Measurements from ENCODE around the gene GRIN1. TPM values are rescaled to one million over a fixed set of nuclear protein-coding genes. Genes with fewer than 3 reads are reported as not detected.
"Not testable (repeated sequence)": the region's sequence is repeated elsewhere in the genome, so short reads cannot be mapped to it uniquely, and the experiment has no call there.

The GRIN1 gene
- total RNA-seq, 1 donor from 2014 or later = not detected

DNA sequence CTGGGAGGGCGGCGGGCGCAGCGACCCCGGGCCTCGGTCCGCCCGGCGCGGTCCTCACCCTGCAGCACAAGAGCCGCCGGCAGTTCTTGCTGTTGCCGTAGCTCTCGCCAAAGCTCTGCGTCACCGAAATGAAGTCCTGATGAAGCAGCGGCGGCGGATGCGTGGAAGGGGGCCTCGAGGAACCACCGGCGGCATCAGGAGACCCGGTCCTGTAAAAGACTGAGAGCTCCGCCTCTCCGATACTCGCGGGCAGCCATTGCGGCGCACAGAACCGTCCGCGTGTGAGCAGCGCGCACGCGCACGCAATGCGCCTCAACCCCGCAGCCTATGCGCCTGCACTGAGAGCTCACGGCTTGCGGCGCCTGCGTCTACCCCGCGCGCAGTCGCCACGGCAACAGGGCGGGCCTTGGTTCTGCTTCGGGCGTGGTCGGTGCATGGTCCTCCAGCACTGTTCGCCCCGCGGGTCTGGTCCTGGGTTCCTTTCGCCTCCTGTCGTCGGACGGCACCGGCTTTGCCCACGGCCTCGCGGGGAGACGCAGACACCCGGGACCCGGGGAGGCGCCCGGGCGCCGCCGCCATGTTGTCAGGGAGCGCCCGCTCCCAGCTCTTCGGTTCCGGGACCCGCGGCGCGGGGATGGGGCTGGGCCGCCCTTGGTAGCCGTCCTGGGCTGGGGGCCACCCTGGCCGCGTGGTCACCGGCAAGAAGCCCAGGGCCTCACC, 9.3 kb upstream of the GRIN1 start:
- Mint-ChIP-seq H3K4me1 (peaks cover 22% of the 10 kb centered on the region), H3K36me3 (ENCODE audit: low read depth) (peaks cover 7% of the 10 kb centered on the region), H3K27ac (peak overlapping the region; percentile 79), H3K27me3 (peaks cover 5% of the 10 kb centered on the region), H3K4me3 (peak overlapping the region; percentile 86), H3K9me3 (no peaks in the 10 kb centered on the region)
- intact Hi-C loops (cut with micrococcal nuclease) = loop anchor here (1.0 to 5.0 kb wide), 9 partner anchors 15 to 111 kb away; partner anchors contain the start of genes DPP7, LRRC26, NDOR1 and NPDC1
- peak; percentile 97 for DNase-seq

DNA sequence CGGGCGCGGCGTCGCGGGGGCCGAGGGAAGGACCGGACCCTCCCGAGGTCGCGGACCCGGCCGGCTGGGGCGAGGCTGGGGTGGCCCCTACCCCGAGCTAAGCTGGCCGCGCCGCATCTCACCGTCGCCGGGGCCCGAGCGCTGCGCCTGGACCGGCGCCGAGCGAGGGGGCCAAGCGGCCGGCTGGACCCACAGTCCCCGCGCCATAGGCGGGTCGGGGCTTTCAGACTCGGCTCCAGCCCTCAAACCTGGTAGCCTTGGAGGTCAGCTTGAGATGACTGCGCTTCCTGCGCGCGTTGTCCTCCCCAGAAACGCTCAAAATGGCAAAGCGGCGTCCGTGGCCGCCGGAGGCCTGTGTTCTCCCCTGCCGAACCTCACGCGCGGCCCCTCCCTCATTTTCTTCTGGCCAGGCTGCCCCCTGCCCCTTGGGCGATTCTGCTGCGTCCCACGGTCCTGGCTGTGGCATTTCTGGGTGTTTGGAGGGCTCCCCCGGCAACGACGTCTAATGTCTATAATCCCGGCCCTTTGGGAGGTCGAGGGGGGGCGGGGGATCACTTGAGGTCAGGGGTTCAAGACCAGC, 8.7 kb upstream of the GRIN1 start:
- H3K4me1 Mint-ChIP-seq = peaks cover 22% of the 10 kb centered on the region
- peak overlapping the region; percentile 76 for H3K4me3 Mint-ChIP-seq
- H3K36me3 Mint-ChIP-seq (ENCODE audit: low read depth) = peaks cover 7% of the 10 kb centered on the region
- intact Hi-C loops (cut with micrococcal nuclease) = no loop called here
- no peak for DNase-seq
- H3K27ac Mint-ChIP-seq = peak overlapping the region; percentile 79
- H3K9me3 Mint-ChIP-seq = no peaks in the 10 kb centered on the region
- peaks cover 7% of the 10 kb centered on the region for H3K27me3 Mint-ChIP-seq

DNA sequence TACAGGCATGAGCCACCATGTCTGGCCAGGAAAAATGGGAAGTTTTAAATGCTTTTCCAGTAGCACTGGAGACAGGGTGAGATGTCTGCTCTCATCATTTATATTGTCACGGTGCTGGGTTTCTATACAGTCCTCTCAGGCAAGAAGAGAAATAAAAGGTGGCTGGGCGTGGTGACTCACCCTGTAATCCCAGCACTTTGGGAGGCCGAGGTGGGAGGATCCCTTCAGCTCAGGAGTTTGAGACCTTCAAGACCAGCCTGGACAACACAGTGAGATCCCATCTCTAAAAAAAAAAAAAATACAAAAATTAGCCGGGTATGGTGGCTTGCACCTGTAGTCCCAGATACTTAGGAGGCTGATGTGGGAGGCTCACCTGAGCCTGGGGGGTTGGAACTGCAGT, 4.8 kb upstream of the GRIN1 start:
- no peak for DNase-seq
- Mint-ChIP-seq H3K27ac (no peak overlapping the region), H3K4me1 (no peaks in the 10 kb centered on the region), H3K36me3 (ENCODE audit: low read depth) (peaks cover 1% of the 10 kb centered on the region), H3K9me3 (no peaks in the 10 kb centered on the region), H3K27me3 (peaks cover 23% of the 10 kb centered on the region), H3K4me3 (no peak overlapping the region)
- intact Hi-C loops (cut with micrococcal nuclease) = no loop called here

DNA sequence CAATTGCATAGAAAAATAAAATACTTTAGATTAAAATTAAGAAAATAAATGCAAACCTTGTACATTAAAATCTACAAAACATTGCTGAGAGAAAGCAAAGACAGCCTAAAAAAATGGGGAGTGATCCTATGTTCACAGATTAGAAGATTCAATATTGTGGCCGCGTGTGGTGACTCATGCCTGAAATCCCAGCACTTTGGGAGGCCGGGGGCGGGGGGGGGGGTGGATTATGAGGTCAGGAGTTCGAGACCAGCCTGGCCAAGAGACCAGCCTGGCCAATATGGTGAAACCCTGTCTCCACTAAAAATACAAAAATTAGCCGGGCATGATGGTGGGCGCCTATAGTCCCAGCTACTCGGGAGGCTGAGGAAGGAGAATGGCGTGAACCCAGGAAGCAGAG, 3.8 kb upstream of the GRIN1 start:
- H3K4me1 Mint-ChIP-seq; DNase-seq; H3K4me3 Mint-ChIP-seq; intact Hi-C loops (cut with micrococcal nuclease); H3K36me3 Mint-ChIP-seq (ENCODE audit: low read depth); H3K27ac Mint-ChIP-seq; H3K9me3 Mint-ChIP-seq: not testable (repeated sequence)
- peaks cover 32% of the 10 kb centered on the region for H3K27me3 Mint-ChIP-seq

DNA sequence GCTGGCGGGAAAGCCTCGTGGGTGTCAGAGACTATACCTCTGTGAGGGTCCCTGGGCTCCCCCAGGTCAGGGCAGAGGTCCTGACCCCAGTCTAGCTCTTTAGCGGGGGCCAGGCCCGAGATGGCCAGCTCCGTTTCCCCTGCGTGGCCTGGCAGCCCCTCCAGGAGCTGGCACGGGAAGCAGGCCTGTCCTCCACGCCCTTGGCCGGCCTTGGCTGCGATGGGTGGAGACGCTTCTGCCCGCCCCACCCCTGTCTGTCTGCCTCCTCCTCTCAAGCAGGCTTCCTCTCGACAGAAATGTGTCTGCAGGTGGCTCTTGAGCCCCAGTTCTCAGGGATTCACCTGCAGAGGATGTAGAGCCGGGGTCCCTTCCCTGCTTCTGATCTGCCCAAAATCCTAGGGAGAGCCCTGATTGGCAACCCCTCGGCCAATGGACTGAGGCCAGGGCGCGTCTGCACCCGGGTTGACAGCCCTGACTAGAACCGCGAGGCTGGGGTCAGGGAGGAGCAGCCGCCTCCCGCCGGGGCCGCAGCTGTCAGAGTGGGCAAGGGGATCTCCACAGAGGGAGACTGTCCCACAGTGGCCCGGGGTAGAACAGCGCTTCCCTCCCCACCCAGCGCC, 2.6 kb upstream of the GRIN1 start:
- Mint-ChIP-seq H3K27me3 (peaks cover 39% of the 10 kb centered on the region), H3K27ac (no peak overlapping the region), H3K4me3 (no peak overlapping the region), H3K4me1 (peaks cover 7% of the 10 kb centered on the region), H3K9me3 (no peaks in the 10 kb centered on the region), H3K36me3 (ENCODE audit: low read depth) (no peaks in the 10 kb centered on the region)
- DNase-seq = no peak
- intact Hi-C loops (cut with micrococcal nuclease) = no loop called here

DNA sequence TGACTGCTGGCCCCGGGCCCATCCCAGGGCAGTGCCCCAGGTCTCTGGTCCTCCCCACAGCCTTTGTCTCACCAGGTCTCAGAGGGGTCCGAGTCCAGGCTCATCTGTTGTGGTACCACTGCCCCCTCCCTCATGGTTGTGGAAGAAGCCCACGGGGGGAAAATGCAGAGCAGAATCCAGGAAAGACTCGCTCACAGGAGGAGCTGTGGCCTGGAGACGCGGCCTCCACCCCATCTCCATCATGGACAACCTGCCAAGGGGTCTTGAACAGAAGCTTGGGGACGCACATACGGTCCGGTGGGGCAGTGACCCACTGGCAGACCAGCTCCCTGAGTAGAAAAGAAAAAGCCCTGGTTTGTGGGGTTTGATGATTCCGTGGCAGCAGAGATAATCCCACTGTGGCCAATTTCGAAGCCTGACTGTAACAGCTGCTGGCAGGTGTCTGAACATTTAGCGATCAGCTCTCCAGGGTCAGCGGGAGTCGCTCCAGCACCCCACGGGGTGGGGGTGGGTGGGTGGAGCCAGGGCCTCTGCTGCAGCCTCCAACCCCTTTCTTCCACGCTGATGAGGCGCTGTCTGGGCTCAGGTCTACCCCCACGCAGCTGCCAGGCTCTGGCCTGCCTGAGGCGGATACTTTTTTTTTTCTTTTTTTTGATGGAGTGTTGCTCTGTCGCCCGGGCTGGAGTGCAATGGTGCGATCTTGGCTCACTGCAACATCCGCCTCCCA, 1.9 kb upstream of the GRIN1 start:
- no peak for DNase-seq
- H3K4me3 Mint-ChIP-seq = no peak overlapping the region
- H3K27ac Mint-ChIP-seq = no peak overlapping the region
- intact Hi-C loops (cut with micrococcal nuclease) = no loop called here
- H3K4me1 Mint-ChIP-seq = peaks cover 7% of the 10 kb centered on the region
- no peaks in the 10 kb centered on the region for H3K9me3 Mint-ChIP-seq
- no peaks in the 10 kb centered on the region for H3K36me3 Mint-ChIP-seq (ENCODE audit: low read depth)
- peaks cover 42% of the 10 kb centered on the region for H3K27me3 Mint-ChIP-seq

DNA sequence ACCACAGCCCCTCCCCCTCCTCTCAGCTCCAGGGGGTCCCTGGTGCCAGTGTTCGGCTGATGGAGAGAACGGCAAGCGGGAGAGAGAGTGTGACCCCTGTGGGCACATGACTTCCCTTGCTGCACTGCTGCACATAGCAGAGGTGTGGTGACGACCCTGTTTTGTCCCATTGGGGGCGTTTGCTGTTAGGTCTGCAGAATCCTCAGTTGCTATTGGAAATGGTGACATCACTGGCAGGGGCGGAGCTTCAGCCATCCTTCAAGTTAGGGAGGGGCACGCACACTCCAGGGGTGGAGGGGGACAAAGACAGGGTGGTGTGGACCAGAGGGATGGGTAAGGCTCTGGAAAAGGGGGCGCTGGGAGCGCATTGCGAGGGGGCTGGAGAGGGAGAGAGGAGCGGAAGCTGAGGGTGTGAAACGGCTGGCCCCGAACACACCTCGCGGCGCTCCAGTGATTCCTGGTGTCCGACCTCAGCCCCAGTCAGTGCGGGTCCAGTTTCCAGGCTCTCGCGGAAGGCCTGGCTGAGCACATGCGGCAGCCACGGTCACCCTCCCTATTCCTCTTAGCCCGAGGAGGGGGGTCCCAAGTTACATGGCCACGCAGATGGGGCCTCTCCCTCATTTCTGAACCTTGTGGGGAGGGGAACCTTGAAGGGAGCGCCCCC, 764 bp upstream of the GRIN1 start:
- Mint-ChIP-seq H3K9me3 (no peaks in the 10 kb centered on the region), H3K36me3 (ENCODE audit: low read depth) (no peaks in the 10 kb centered on the region), H3K4me1 (peaks cover 7% of the 10 kb centered on the region), H3K27ac (no peak overlapping the region), H3K27me3 (peaks cover 44% of the 10 kb centered on the region), H3K4me3 (no peak overlapping the region)
- intact Hi-C loops (cut with micrococcal nuclease) = no loop called here
- DNase-seq = no peak

DNA sequence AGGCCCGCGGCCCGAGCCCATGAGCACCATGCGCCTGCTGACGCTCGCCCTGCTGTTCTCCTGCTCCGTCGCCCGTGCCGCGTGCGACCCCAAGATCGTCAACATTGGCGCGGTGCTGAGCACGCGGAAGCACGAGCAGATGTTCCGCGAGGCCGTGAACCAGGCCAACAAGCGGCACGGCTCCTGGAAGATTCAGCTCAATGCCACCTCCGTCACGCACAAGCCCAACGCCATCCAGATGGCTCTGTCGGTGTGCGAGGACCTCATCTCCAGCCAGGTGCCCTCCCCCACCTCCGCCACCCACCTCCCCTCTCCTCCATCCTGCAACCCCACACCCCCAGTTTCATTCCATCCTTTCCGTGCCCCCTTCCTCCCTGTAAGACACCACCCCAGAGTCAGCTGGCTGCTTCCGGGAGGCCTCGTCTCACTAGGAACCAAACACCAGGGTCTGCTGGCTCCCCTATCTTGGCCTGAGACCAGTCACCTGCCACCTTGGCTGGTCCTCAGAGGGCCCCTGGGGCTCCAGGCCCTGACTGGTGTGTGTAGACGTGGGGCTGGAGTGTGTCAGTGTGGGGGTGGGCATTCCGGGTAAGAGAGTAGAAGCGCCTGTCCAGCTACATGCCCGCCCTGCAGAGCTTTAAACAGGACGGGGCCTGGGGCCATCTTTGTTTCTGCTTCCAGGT, 655 bp downstream of the GRIN1 start:
- H3K27ac Mint-ChIP-seq = no peak overlapping the region
- H3K27me3 Mint-ChIP-seq = peaks cover 42% of the 10 kb centered on the region
- intact Hi-C loops (cut with micrococcal nuclease) = no loop called here
- no peaks in the 10 kb centered on the region for H3K9me3 Mint-ChIP-seq
- H3K36me3 Mint-ChIP-seq (ENCODE audit: low read depth) = no peaks in the 10 kb centered on the region
- no peak overlapping the region for H3K4me3 Mint-ChIP-seq
- H3K4me1 Mint-ChIP-seq = peaks cover 7% of the 10 kb centered on the region
- no peak for DNase-seq

DNA sequence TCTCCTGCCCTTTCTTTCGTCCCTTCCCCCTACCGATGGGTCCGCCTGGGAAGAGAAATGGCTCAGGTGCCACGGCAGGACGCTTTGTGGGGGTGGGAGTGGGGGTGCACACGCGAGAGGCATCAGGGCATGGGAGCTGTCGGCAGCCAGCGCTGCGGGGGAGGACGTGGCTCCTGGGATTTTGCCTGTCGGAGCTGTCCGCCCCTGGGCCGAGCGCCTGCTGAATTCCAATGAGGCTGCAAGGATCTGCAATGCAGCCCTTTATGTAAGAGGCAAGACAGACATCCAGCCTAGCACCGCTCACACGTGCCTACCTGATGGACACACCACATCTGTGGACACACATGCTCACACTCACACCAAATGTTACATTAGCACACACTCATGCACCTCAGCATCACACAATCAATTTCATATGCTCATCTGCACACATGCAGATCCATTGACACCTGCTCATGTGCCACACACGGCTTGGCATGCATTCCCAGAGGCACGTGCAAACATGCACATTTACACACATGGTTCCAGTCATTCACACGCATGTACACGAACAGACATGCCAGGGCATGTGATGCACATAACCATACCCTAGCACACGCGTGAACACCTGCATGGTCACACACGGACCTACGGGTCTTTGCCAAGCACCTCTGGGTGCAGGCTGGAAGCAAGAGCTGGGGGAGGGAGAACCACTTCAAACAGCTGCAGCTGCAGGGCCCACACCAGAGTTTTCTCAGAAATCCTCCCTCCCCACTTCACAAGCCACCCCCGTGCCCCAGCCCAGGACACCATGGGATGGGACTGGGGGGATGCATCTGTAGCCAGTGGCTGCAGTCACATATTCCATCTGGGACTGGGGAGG, 1.4 kb downstream of the GRIN1 start:
- peaks cover 7% of the 10 kb centered on the region for H3K4me1 Mint-ChIP-seq
- no peaks in the 10 kb centered on the region for H3K36me3 Mint-ChIP-seq (ENCODE audit: low read depth)
- intact Hi-C loops (cut with micrococcal nuclease) = no loop called here
- H3K9me3 Mint-ChIP-seq = no peaks in the 10 kb centered on the region
- DNase-seq = no peak
- no peak overlapping the region for H3K27ac Mint-ChIP-seq
- no peak overlapping the region for H3K4me3 Mint-ChIP-seq
- H3K27me3 Mint-ChIP-seq = peaks cover 40% of the 10 kb centered on the region

DNA sequence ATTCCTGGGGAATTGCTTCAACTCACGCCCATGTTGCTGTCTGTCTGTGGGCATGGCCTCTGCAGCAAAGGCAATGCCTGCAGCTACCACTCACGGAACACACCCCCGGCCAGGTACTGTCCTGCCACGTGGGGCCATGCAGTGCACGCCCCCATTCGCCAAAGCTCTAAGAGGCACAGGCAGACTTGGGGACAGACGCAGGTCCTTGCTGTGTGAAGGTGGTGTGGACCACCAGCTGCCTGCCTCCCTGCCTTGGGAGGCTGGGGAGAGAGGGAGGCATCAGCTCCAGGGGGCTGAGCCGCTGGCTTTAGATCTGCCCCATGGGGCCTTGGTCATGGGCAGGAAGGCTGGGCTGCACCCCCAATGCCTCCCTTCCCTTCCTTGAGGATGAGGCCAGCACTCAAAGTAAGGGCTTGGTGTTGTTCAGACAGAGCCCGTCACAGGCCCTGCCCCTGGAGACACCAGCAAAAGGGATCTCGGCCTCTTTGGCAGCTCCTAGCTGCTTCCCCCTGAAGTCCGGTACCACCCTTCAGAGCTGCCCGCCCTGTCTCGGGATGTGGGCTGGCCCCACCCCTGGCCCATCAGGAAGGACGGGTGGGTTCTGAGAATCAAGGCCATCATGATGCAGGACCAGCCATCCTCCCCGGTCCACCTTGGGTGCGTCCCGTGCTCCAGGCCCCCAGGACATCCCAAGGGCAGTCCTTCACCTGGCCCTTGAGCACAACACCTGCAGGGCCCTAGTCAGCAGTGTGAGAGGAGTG, 2.3 kb downstream of the GRIN1 start:
- Mint-ChIP-seq H3K4me1 (peaks cover 7% of the 10 kb centered on the region), H3K9me3 (no peaks in the 10 kb centered on the region), H3K36me3 (ENCODE audit: low read depth) (no peaks in the 10 kb centered on the region), H3K27me3 (peaks cover 35% of the 10 kb centered on the region), H3K4me3 (no peak overlapping the region), H3K27ac (no peak overlapping the region)
- no peak for DNase-seq
- intact Hi-C loops (cut with micrococcal nuclease) = no loop called here

DNA sequence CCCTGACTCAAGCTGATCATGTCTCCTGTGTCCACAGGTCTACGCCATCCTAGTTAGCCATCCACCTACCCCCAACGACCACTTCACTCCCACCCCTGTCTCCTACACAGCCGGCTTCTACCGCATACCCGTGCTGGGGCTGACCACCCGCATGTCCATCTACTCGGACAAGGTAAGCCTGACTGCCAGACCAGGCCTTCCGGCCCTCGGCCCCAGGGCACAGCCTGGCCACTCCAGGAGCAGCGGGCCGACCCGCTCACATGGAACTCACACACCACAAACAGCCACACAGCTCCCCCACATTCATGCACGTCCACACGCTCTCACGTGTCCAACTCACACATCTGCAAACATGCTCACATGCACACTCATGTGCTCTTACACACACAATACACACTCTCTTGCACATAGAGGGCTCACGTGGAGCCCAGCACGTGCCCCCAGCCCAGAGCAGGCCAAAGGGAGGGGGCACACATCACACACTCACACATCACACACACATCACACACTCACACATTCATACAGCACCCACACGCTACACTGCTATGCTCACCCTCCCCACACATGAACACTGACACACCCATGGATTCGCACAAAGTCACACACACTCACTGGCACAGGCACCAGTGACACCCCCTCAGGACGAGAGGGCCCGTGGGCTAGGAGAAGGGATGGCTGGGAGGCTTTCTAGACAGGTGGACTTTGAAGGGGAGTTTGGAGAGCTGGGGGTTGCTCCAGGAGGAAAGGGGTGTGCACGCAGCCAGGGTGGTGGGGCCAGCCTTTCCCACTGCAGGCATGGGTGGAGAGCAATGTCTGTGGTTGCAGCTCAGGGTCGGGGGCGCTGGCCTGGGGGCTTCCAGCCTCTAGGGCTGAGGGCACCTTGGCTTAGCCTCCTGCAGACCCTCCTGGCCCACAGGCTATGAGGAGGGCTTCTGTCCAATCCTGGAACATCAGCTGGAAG, 3.3 kb downstream of the GRIN1 start:
- Mint-ChIP-seq H3K4me1 (peaks cover 7% of the 10 kb centered on the region), H3K36me3 (ENCODE audit: low read depth) (no peaks in the 10 kb centered on the region), H3K27me3 (peaks cover 35% of the 10 kb centered on the region), H3K9me3 (no peaks in the 10 kb centered on the region), H3K27ac (no peak overlapping the region), H3K4me3 (no peak overlapping the region)
- intact Hi-C loops (cut with micrococcal nuclease) = no loop called here
- DNase-seq = no peak

All from activated CD4-positive, alpha-beta T cell treated with anti-CD3 and anti-CD28 coated beads, Interleukin-2, amount 10 ng/mL, durations not matched to agents 24 days and 14 days (primary cell).